Measurements from ENCODE around the gene PDE9A.
"Not testable (repeated sequence)": the region's sequence is repeated elsewhere in the genome, so short reads cannot be mapped to it uniquely, and the experiment has no call there.

Gene PDE9A

GRCh38 chr21:42613756-42614155, 39.7 kb upstream of the PDE9A start:
- no peaks in the 10 kb centered on the region for H3K36me3 ChIP-seq (ENCODE audit: insufficient read depth, low read length)
- H3K4me2 ChIP-seq (ENCODE audit: insufficient read depth, low read length), result no peak overlapping the region
- H3K4me3 ChIP-seq (ENCODE audit: low read depth in 1 of 2, low read length in 2 of 2), result no peak overlapping the region
- peaks cover 2% of the 10 kb centered on the region for H3K9me3 ChIP-seq (ENCODE audit: insufficient read depth, low read length, severe bottlenecking)
- peaks cover 15% of the 10 kb centered on the region; the same call in 1 of the 2 replicates for H4K20me1 ChIP-seq (ENCODE audit: insufficient read depth, low read length)
- H2AFZ ChIP-seq (ENCODE audit: low read depth, low read length), result no peak overlapping the region
- no peak overlapping the region for H3K9ac ChIP-seq (ENCODE audit: low read depth, low read length)
- H3K4me1 ChIP-seq (ENCODE audit: insufficient read depth, low read length), result peaks cover 24% of the 10 kb centered on the region
- no peak for DNase-seq
- no peaks in the 10 kb centered on the region for H3K79me2 ChIP-seq (ENCODE audit: insufficient read depth, low read length)
- H3K27me3 ChIP-seq (ENCODE audit: insufficient read depth, low read length, poor library complexity), result peaks cover 13% of the 10 kb centered on the region
- H3K27ac ChIP-seq (ENCODE audit: low read length), result no peak overlapping the region
- no peak for TF ChIP-seq EZH2 (IDR thresholded peaks at IDR 0.05; ENCODE audit: borderline replicate concordance, low read depth, low read length, severe bottlenecking)
- TF ChIP-seq CTCF (IDR thresholded peaks at IDR 0.05; ENCODE audit: borderline replicate concordance, extremely low read depth, low read length, poor library complexity, severe bottlenecking), result no peak
- ATAC-seq (ENCODE audit: insufficient read depth, low read depth), result no peak

GRCh38 chr21:42614396-42614795, 39.0 kb upstream of the PDE9A start:
- Histone ChIP-seq H3K4me2 (ENCODE audit: insufficient read depth, low read length) (peak overlapping the region; percentile 49), H3K27ac (ENCODE audit: low read length) (peak overlapping the region; percentile 31), H3K9me3 (ENCODE audit: insufficient read depth, low read length, severe bottlenecking) (peaks cover 2% of the 10 kb centered on the region), H4K20me1 (ENCODE audit: insufficient read depth, low read length) (peaks cover 15% of the 10 kb centered on the region; the same call in 1 of the 2 replicates), H3K27me3 (ENCODE audit: insufficient read depth, low read length, poor library complexity) (peaks cover 13% of the 10 kb centered on the region), H3K4me3 (ENCODE audit: low read depth in 1 of 2, low read length in 2 of 2) (peak overlapping the region in 1 of 2 experiments; percentile 1; a peak in 2 of 4 replicates), H3K4me1 (ENCODE audit: insufficient read depth, low read length) (peaks cover 24% of the 10 kb centered on the region), H3K79me2 (ENCODE audit: insufficient read depth, low read length) (no peaks in the 10 kb centered on the region), H3K36me3 (ENCODE audit: insufficient read depth, low read length) (no peaks in the 10 kb centered on the region), H3K9ac (ENCODE audit: low read depth, low read length) (no peak overlapping the region), H2AFZ (ENCODE audit: low read depth, low read length) (no peak overlapping the region)
- no peak for TF ChIP-seq EZH2 (IDR thresholded peaks at IDR 0.05; ENCODE audit: borderline replicate concordance, low read depth, low read length, severe bottlenecking)
- no peak for TF ChIP-seq CTCF (IDR thresholded peaks at IDR 0.05; ENCODE audit: borderline replicate concordance, extremely low read depth, low read length, poor library complexity, severe bottlenecking)
- DNase-seq (peak; percentile 80), ATAC-seq (ENCODE audit: insufficient read depth, low read depth) (peak; percentile 90)

DNA sequence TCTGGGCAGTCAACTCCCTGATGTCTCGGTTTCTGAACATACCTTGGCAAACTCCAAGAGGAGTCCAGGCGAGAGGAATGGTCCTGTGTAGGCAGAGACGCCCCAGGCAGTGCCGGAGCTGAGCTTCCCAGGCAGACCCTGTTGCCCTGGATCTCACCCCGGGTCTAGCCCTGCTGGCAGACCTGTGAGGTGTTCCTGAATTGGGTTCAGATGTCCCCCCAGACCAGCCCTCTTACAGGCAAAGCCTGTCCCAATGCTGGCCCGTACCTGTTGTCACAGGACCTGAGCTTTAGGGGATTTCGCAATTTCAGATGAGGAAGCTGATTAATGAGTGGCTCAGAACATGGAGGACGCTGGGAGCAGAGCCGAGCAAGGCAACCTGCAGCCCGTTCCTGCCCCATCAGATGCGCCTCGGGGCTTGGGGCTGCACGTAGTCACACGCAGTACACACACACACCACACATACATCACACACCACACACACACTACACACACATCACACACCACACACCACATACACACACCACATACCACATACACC, 38.5 kb upstream of the PDE9A start:
- Histone ChIP-seq H3K79me2 (ENCODE audit: insufficient read depth, low read length) (no peaks in the 10 kb centered on the region), H3K9me3 (ENCODE audit: insufficient read depth, low read length, severe bottlenecking) (peaks cover under 1% of the 10 kb centered on the region), H3K36me3 (ENCODE audit: insufficient read depth, low read length) (no peaks in the 10 kb centered on the region), H2AFZ (ENCODE audit: low read depth, low read length) (no peak overlapping the region; the same call in 1 of the 2 replicates), H4K20me1 (ENCODE audit: insufficient read depth, low read length) (peaks cover 15% of the 10 kb centered on the region; the same call in 1 of the 2 replicates), H3K27ac (ENCODE audit: low read length) (peak overlapping the region; percentile 31), H3K4me1 (ENCODE audit: insufficient read depth, low read length) (peaks cover 24% of the 10 kb centered on the region), H3K4me3 (ENCODE audit: low read depth in 1 of 2, low read length in 2 of 2) (peak overlapping the region in 1 of 2 experiments; percentile 36; a peak in 2 of 4 replicates), H3K9ac (ENCODE audit: low read depth, low read length) (no peak overlapping the region), H3K27me3 (ENCODE audit: insufficient read depth, low read length, poor library complexity) (peaks cover 13% of the 10 kb centered on the region), H3K4me2 (ENCODE audit: insufficient read depth, low read length) (peak overlapping the region; percentile 49)
- ATAC-seq (ENCODE audit: insufficient read depth, low read depth) (peak; percentile 75), DNase-seq (peak; percentile 65)
- TF ChIP-seq EZH2 (IDR thresholded peaks at IDR 0.05; ENCODE audit: borderline replicate concordance, low read depth, low read length, severe bottlenecking) (no peak), CTCF (IDR thresholded peaks at IDR 0.05; ENCODE audit: borderline replicate concordance, extremely low read depth, low read length, poor library complexity, severe bottlenecking) (no peak)

DNA sequence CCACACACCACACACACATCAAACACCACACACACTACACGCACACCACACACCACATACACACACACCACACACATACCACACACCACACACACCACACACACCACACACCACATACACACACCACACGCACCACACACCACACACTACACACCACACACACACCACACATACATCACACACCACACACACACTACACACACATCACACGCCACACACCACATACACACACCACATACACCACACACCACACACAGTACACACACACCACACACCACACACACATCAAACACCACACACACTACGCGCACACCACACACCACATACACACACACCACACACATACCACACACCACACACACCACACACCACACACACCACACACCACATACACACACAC, 38.0 kb upstream of the PDE9A start:
- DNase-seq; H3K9ac ChIP-seq (ENCODE audit: low read depth, low read length); H2AFZ ChIP-seq (ENCODE audit: low read depth, low read length); ATAC-seq (ENCODE audit: insufficient read depth, low read depth); H3K9me3 ChIP-seq (ENCODE audit: insufficient read depth, low read length, severe bottlenecking); H3K79me2 ChIP-seq (ENCODE audit: insufficient read depth, low read length); H3K27ac ChIP-seq (ENCODE audit: low read length); H3K36me3 ChIP-seq (ENCODE audit: insufficient read depth, low read length): not testable (repeated sequence)
- peaks cover 24% of the 10 kb centered on the region for H3K4me1 ChIP-seq (ENCODE audit: insufficient read depth, low read length)
- peaks cover 13% of the 10 kb centered on the region for H3K27me3 ChIP-seq (ENCODE audit: insufficient read depth, low read length, poor library complexity)
- peak overlapping the region; percentile 49 for H3K4me2 ChIP-seq (ENCODE audit: insufficient read depth, low read length)
- peaks cover 15% of the 10 kb centered on the region; the same call in 1 of the 2 replicates for H4K20me1 ChIP-seq (ENCODE audit: insufficient read depth, low read length)
- H3K4me3 ChIP-seq (ENCODE audit: low read depth in 1 of 2, low read length in 2 of 2), result peak overlapping the region in 1 of 2 experiments; percentile 36; a peak in 1 of 4 replicates

Measured in DND-41 (cell line).